Measurements from ENCODE around the gene NXPH1.

The NXPH1 gene

DNA sequence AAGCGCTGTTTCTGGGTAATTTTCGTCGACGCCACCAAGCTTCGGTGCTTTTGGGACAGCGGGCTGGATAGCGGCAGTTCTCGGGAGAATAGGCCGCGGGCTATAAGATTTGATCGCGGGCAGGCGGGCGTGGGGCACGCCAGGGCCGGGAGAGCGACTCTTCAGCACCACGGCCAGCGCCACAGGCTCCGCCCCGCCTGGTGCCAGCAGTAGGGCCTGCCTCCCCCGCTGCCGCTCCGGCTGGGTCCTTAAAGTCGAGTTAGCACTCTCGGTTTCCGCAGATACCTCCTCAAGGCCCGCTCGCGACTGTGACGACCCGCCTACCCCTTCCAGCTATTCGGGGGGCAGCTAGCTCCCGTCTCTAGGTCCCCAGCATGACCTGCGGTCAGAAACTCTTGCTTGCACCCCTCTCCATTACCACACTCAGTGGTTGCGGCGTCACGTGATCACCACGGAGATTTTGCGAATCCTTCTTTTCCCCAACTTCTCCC is 9.4 kb downstream of the NXPH1 start:
- DNase-seq (ENCODE audit: low read depth): peak; percentile 38
- TF ChIP-seq, protein P1, sequence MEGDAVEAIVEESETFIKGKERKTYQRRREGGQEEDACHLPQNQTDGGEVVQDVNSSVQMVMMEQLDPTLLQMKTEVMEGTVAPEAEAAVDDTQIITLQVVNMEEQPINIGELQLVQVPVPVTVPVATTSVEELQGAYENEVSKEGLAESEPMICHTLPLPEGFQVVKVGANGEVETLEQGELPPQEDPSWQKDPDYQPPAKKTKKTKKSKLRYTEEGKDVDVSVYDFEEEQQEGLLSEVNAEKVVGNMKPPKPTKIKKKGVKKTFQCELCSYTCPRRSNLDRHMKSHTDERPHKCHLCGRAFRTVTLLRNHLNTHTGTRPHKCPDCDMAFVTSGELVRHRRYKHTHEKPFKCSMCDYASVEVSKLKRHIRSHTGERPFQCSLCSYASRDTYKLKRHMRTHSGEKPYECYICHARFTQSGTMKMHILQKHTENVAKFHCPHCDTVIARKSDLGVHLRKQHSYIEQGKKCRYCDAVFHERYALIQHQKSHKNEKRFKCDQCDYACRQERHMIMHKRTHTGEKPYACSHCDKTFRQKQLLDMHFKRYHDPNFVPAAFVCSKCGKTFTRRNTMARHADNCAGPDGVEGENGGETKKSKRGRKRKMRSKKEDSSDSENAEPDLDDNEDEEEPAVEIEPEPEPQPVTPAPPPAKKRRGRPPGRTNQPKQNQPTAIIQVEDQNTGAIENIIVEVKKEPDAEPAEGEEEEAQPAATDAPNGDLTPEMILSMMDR (IDR thresholded peaks at IDR 0.05; ENCODE audit: low read length, missing control alignments): no peak
- no peak overlapping the region for H3K4me3 ChIP-seq (replicated peaks; ENCODE audit: low read depth, low read length)

DNA sequence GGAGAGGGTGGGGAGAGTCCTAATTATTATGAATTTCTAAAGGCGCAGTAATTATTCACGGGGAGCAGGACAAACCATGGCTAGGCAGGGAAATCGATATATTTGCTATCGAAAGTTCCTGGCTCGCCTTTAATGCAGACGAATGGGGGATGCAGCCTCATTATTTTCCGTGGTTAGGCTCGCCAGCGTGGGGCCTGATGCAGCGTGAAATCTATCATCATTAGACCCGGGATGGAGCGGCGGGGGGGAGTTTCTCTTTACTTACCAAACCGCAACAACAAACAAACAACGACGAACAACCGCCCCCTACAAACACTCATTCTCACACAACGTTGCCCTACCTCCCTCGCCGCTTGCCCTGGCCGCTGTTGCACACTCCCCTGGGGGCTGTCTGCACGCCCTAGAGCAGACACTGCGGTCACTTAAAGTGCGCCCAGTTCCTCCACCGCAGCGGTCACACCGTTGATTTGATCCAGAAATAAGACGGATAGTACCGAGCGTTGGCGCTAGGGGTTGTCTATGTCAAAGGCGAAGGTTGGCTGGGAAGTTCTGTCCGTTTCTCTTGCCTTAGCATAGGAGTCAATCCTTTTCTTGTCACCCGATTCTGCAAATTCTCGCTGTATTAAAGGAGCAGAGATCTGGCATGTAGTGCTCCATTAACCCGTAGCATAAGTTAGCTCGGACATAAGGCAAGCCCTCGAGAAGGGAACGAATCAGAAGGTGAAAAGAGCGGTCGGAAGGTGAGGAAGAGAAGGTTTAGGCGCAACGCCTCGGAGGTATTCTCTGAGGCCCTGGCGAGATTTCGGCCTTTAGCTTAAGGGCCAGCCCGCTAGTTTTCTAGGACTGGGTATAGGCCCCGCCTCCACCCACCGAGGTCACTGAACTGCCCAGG is 10.4 kb downstream of the NXPH1 start:
- no peak for DNase-seq (ENCODE audit: low read depth)
- TF ChIP-seq, protein P1 (IDR thresholded peaks at IDR 0.05; ENCODE audit: low read length, missing control alignments): no peak
- H3K4me3 ChIP-seq (replicated peaks; ENCODE audit: low read depth, low read length): no peak overlapping the region

DNA sequence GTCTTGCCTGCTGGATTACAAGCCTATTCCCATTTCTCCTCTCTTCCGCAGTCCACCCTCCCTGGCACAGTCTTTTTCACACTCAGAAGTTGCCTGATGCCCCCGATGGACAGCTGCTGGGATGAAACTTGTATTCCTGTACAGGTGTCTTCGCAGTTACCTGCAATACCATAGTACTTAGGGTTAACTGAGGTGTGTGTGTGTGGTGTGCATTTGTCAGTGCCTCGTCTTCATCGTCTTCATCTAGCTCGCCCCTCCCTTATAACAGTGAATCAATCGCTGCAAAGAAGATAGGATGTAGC is 11.0 kb downstream of the NXPH1 start:
- no peak for DNase-seq (ENCODE audit: low read depth)
- no peak overlapping the region for H3K4me3 ChIP-seq (replicated peaks; ENCODE audit: low read depth, low read length)
- TF ChIP-seq, protein P1 (IDR thresholded peaks at IDR 0.05; ENCODE audit: low read length, missing control alignments): no peak

DNA sequence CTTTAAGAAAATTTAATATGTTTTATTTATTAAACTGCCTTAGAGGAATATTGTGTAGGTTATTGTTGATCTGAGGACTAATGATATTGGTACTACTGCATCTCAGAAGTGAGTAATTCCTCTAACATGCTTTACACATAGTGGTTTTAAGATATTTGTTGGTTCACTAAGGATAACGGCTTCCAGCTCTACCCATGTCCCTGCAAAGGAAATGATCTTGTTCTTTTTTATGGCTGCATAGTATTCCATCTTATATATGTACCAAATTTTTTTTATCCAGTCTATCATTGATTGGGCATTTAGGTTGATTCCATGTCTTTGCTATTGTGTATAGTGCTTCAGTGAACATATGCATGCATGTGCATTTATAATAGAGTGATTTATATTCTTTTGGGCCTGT is 20.1 kb downstream of the NXPH1 start:
- no peak for DNase-seq (ENCODE audit: low read depth)
- TF ChIP-seq, protein P1 (IDR thresholded peaks at IDR 0.05; ENCODE audit: low read length, missing control alignments): no peak
- H3K4me3 ChIP-seq (replicated peaks; ENCODE audit: low read depth, low read length): no peak overlapping the region

DNA sequence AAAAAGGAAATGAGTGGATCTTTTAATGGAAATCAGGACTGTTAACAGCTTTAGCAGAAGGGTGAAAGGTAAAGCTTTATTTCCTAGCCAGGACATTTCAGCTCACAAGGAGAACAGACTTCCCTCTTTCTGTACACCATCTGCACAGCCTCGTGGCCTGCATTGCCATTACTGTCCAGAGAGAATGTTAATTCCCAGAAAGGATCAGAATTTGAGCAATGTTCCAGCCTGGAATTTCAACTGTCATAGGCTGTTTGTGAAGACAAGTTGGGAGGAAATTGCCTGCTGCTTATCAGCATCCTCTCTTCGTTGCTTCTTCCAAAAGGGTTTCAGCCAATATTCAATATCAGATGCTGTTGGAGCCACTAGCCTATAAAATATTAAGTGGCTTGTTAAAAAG is 22.0 kb downstream of the NXPH1 start:
- H3K4me3 ChIP-seq (replicated peaks; ENCODE audit: low read depth, low read length): no peak overlapping the region
- no peak for DNase-seq (ENCODE audit: low read depth)
- TF ChIP-seq, protein P1 (IDR thresholded peaks at IDR 0.05; ENCODE audit: low read length, missing control alignments): no peak

DNA sequence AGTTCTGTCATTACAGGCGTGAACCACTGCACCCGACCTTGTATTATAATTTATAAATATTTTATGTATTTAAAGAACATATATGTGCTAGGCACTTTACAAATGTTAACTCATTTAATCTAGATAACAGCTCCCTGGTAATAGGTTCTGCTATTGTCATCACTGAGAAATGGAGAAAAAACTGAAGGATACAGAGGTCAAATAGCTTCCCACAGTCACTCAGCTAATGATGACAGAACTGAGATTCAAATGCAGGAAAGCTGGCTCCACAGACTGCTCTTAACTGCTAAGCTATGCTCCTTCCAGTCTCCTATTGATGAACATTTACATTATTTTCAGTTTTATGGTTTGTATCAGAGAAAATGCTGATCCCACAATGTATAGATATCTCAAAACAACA is 28.9 kb downstream of the NXPH1 start:
- DNase-seq (ENCODE audit: low read depth): no peak
- H3K4me3 ChIP-seq (replicated peaks; ENCODE audit: low read depth, low read length): no peak overlapping the region
- TF ChIP-seq, protein P1 (IDR thresholded peaks at IDR 0.05; ENCODE audit: low read length, missing control alignments): no peak

DNA sequence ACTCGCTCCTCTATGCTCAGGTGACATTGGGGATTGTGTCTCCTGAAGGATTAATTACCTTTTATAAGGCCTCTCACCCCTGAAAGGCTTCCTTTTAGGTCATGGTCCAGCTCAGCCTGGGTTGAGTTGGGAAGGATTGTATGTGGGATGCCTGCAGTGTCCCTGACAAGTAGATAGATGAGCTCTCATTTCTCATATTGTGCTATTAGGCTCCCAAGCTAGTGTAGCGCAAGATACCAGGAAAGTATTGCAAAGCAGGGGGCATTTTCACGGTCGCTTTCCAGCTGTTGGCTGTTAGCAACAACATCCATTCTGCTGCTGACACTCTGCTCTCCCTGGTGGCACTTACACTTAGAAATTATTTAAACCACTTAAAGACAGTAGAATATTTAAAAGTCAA is 31.9 kb downstream of the NXPH1 start:
- H3K4me3 ChIP-seq (replicated peaks; ENCODE audit: low read depth, low read length): no peak overlapping the region
- TF ChIP-seq, protein P1 (IDR thresholded peaks at IDR 0.05; ENCODE audit: low read length, missing control alignments): no peak
- no peak for DNase-seq (ENCODE audit: low read depth)
